Transverse colon (tissue), 3 donors: Measurements from ENCODE around the gene RMND5A.

Experiments
- EP300 ChIP-seq: sonication (generic); formaldehyde crosslinking; IDR thresholded peaks from one replicate; pipeline ENCODE4 v1.6.1; 2017; ENCODE audit warnings: antibody characterized with exemption, low read depth
- POLR2A ChIP-seq: fragments of 450-650 bp; IDR thresholded peaks from one replicate; pipeline ENCODE4 v1.6.1; 2016; ENCODE audit warnings: antibody characterized with exemption, mild to moderate bottlenecking, moderate library complexity
- TF ChIP-seq, protein P1 (sequence below), 5 experiments: fragments of 200-600 bp in 3 of 5; fragments of 450-650 bp in 2 of 5; sonication (generic) in 3 of 5; IDR thresholded peaks; 1 replicate in 2 of 5; 2 replicates in 3 of 5; pipeline ENCODE4 v1.5.1; 2016 to 2017; ENCODE audit warnings: antibody characterized with exemption in 5 of 5, inconsistent platforms in 3 of 5, mild to moderate bottlenecking in 2 of 5, moderate library complexity in 1 of 5

DNA sequence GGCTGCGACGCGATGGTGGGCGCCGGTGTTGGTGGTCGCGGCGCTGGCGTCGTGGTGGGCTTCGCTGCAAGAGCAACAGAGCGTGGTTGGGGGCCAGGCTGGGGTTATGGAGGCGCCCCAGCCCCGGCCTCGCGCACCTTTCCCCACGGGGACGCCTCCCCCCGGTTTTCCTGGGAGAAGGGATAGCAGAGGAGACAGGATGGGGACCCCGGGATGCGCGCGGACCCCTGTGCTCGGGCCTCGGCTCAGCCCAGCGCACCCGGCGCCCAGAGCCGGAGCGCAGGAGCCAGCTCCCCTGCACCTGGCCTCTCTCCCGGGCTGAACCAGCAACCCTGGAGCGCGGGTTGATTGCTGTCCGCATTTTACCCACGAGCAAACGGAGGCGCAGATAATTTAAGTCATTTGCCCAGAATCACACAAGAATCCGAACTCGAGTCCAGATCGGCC, 69.6 kb downstream of the RMND5A start:
- TF ChIP-seq POLR2A (no peak), EP300 (no peak)
- TF ChIP-seq, protein P1, sequence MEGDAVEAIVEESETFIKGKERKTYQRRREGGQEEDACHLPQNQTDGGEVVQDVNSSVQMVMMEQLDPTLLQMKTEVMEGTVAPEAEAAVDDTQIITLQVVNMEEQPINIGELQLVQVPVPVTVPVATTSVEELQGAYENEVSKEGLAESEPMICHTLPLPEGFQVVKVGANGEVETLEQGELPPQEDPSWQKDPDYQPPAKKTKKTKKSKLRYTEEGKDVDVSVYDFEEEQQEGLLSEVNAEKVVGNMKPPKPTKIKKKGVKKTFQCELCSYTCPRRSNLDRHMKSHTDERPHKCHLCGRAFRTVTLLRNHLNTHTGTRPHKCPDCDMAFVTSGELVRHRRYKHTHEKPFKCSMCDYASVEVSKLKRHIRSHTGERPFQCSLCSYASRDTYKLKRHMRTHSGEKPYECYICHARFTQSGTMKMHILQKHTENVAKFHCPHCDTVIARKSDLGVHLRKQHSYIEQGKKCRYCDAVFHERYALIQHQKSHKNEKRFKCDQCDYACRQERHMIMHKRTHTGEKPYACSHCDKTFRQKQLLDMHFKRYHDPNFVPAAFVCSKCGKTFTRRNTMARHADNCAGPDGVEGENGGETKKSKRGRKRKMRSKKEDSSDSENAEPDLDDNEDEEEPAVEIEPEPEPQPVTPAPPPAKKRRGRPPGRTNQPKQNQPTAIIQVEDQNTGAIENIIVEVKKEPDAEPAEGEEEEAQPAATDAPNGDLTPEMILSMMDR (IDR thresholded peaks at IDR 0.05): no peak
